Effector memory CD4-positive, alpha-beta T cell (primary cell): Measurements from ENCODE around the gene CABP5.

ENCODE experiments used
- DNase-seq, 3 donors: peaks; one replicate each; pipeline ENCODE4 v3.0.0-alpha.2; 2020
- H3K27ac ChIP-seq: 2 replicates; pipeline ENCODE4 v1.7.0; 2013; ENCODE audit warnings: mild to moderate bottlenecking, low read length, moderate library complexity; ENCODE audit not compliant: insufficient read depth, poor library complexity, severe bottlenecking
- H3K27me3 ChIP-seq: replicated peaks from 2 replicates; pipeline ENCODE4 v1.7.0; 2013; ENCODE audit warnings: mild to moderate bottlenecking, low read length; ENCODE audit not compliant: insufficient read depth, control insufficient read depth, poor library complexity, severe bottlenecking
- H3K36me3 ChIP-seq: 2 replicates; pipeline ENCODE4 v1.7.0; 2013; ENCODE audit warnings: mild to moderate bottlenecking, low read length, moderate library complexity; ENCODE audit not compliant: control insufficient read depth, insufficient read depth
- H3K4me1 ChIP-seq: 2 replicates; pipeline ENCODE4 v1.7.0; 2013; ENCODE audit warnings: low read length, mild to moderate bottlenecking; ENCODE audit not compliant: control insufficient read depth, insufficient read depth, poor library complexity, severe bottlenecking
- H3K4me3 ChIP-seq: 2 replicates; pipeline ENCODE4 v1.7.0; 2013; ENCODE audit warnings: low read length, low read depth, mild to moderate bottlenecking; ENCODE audit not compliant: insufficient read depth, poor library complexity, severe bottlenecking
- H3K9me3 ChIP-seq: 2 replicates; pipeline ENCODE4 v1.7.0; 2013; ENCODE audit warnings: mild to moderate bottlenecking, low read length, moderate library complexity; ENCODE audit not compliant: control insufficient read depth

CABP5 gene

DNA sequence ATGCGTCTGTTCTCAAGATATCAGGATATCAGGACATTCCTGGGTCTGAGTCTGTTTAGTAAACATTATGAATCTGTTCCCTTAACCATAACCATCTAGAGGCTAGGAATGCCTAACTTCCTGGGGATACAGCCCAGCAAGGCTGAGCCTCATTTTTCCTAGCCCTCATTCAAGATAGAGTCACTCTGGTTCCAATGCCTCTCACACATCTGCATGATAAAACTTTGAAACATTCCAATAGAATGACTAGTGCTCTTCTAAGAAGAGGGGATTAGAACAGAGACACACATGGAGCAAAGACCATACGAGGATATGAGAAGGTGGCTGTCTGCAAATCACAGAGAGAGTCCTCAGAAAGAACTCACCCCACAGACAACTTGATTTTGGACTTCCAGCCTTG lies 20.6 kb upstream of the CABP5 start:
- Histone ChIP-seq H3K4me1 (no peaks in the 10 kb centered on the region), H3K36me3 (no peaks in the 10 kb centered on the region), H3K9me3 (no peaks in the 10 kb centered on the region), H3K27ac (no peak overlapping the region), H3K27me3 (no peaks in the 10 kb centered on the region), H3K4me3 (no peak overlapping the region)
- no peak for DNase-seq

GRCh38 chr19:48061401-48062344 lies 17.8 kb upstream of the CABP5 start:
- Histone ChIP-seq H3K36me3 (no peaks in the 10 kb centered on the region), H3K27ac (no peak overlapping the region), H3K27me3 (no peaks in the 10 kb centered on the region), H3K4me1 (no peaks in the 10 kb centered on the region), H3K4me3 (no peak overlapping the region), H3K9me3 (no peaks in the 10 kb centered on the region)
- no peak for DNase-seq

DNA sequence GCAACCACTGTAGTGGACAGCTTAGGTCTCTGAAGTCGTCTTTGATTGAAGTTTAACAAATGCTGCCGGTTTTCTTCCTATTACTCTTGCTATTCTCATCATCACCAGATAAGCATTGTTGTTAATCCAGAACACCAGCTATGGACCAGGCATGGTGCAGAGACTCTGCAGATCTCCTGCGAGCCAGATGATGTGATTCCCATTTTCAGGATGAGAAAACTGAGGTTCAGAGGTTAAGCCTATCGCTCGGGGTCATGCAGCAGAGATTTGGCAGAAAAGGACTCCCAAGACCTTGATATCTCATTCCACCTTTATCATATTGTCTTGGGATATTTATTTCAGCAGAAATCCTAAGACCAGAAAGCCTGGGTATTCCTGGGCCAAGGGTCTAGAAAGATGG lies 16.5 kb upstream of the CABP5 start:
- H3K36me3 ChIP-seq = no peaks in the 10 kb centered on the region
- H3K9me3 ChIP-seq = no peaks in the 10 kb centered on the region
- H3K27ac ChIP-seq = no peak overlapping the region
- DNase-seq = no peak
- H3K27me3 ChIP-seq = no peaks in the 10 kb centered on the region
- H3K4me1 ChIP-seq = no peaks in the 10 kb centered on the region
- no peak overlapping the region for H3K4me3 ChIP-seq

- no peak for DNase-seq
- H3K36me3 ChIP-seq = no peaks in the 10 kb centered on the region
- H3K4me3 ChIP-seq = no peak overlapping the region
- no peaks in the 10 kb centered on the region for H3K27me3 ChIP-seq
- H3K4me1 ChIP-seq = no peaks in the 10 kb centered on the region
- no peaks in the 10 kb centered on the region for H3K9me3 ChIP-seq
- no peak overlapping the region for H3K27ac ChIP-seq
Measured at GRCh38 chr19:48059331-48059730, 15.5 kb upstream of the CABP5 start.

DNA sequence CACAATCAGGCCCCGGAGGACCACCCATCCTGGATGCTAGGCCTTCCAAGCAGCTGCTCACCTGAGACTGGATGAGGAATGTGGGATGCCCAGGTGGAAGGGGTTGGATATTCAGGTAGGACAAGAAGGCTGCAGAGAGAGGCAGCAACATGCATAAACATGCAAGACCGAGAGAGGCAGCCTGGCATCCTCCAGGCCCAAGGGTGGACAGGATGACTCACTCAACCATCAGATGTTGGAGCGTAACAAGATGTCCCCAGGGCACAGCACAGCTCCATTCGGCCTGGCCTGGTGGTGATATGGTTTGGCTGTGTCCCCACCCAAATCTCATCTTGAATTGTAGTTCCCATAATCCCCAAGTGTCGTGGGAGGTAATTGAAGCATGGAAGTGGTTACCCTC lies 10.0 kb upstream of the CABP5 start:
- H3K4me1 ChIP-seq = no peaks in the 10 kb centered on the region
- H3K27me3 ChIP-seq = no peaks in the 10 kb centered on the region
- H3K4me3 ChIP-seq = no peak overlapping the region
- no peak overlapping the region for H3K27ac ChIP-seq
- H3K9me3 ChIP-seq = no peaks in the 10 kb centered on the region
- no peak for DNase-seq
- H3K36me3 ChIP-seq = no peaks in the 10 kb centered on the region

DNA sequence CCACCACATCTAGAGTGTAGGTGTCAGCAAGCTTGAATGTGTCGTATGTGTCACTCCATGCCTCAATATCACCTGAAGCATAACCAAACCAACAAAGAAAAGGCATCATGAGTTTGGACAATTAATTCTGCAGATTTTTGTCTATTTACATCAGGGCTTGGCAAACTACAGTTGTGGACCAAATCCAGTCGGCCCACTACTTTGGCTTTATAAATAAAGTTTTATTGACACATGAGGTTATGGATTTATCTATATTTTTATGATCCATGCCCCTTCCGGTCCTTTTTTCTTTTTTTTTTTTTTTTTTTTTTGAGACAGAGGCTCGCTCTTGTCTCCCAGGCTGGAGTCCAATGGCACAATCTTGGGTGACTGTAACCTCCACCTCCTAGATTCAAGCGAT lies 9.2 kb upstream of the CABP5 start:
- Histone ChIP-seq H3K9me3 (no peaks in the 10 kb centered on the region), H3K4me1 (no peaks in the 10 kb centered on the region), H3K27ac (no peak overlapping the region), H3K36me3 (no peaks in the 10 kb centered on the region), H3K27me3 (no peaks in the 10 kb centered on the region), H3K4me3 (no peak overlapping the region)
- DNase-seq = no peak

DNA sequence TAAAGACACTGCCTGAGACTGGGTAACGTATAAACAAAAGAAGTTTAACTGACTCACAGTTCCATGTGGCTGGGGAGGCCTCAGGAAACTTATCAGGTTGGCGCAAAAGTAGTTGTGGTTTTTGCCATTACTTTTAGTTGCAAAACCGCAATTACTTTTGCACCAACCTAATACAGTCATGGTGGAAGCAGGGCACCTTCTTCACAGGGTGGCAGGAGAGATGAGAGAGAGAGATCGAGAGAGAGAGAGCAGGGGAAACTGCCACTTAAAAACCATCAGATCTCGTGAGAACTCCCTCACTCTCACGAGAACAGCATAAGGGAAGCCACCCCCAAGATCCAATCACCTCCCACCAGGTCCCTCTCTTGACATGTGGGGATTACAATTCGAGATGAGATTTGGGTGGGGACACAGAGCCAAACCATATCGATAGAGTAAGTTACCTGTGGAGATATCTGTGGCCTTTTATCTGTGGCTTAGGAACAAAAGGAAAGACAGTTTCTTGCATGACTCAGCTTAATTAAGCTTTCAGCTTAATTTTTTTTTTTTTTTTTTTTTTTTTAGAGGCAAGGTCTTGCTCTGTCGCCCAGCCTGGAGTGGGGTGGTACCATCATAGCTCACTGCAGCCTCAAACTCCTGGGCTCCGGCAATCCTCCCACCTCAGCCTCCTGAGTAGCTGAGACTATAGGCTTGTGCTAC lies 7.6 kb upstream of the CABP5 start:
- DNase-seq = no peak
- H3K27ac ChIP-seq = no peak overlapping the region
- H3K9me3 ChIP-seq = no peaks in the 10 kb centered on the region
- H3K4me1 ChIP-seq = no peaks in the 10 kb centered on the region
- no peak overlapping the region for H3K4me3 ChIP-seq
- no peaks in the 10 kb centered on the region for H3K27me3 ChIP-seq
- no peaks in the 10 kb centered on the region for H3K36me3 ChIP-seq

DNA sequence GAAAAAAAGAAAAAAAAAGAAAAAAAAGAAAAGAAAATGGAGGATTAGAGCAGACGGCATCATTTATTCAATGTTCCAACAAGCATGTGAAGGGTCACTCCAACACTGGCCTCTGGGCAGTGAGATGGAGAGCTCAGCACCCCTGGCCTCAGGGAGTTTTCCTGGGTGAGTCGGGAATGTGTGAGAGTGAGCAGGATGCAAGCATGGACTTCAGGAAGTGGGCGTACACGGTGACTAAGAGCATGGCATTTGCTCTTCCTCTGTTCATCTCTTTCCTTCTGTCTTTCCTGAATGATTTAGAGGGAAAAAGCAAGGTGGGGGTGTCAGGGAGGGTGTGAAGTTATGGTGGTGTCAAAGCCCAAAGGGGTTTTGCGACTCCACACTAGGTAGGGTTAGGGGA lies 682 bp upstream of the CABP5 start:
- no peaks in the 10 kb centered on the region for H3K27me3 ChIP-seq
- no peaks in the 10 kb centered on the region for H3K4me1 ChIP-seq
- DNase-seq = no peak
- H3K27ac ChIP-seq = no peak overlapping the region
- no peak overlapping the region for H3K4me3 ChIP-seq
- no peaks in the 10 kb centered on the region for H3K9me3 ChIP-seq
- no peaks in the 10 kb centered on the region for H3K36me3 ChIP-seq

DNA sequence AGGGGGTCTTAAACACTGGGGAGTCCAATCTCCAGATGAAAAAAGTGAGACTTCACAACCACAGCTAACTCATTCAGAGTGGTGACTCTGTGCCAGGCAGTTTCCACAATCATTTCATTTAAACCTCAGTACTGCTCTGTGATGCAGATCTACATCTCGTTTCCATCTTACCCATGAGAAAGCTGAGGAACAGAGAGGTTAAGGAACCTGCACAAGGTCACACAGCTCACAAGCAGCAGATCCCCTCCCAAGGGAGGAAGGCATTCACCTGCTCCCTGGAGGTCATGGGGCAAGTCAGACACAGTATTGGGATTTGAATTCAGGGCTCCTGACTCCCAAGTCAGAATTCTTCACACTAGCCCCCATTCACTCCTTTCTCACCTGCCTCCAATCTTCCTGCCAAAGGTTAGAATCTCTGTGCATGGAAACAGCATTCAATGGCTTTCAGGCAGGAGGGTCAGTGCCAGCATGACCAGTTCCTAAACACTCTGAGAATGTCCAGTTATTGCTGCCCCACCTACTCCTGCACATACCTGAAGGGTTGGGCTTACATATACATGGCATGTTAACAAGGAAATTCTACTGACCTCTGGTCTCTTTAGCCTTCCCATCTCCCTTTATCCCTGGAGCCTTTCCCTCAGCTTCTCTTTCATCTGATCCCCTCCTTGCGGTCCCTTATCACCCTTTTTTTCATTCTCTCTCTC lies 1.9 kb downstream of the CABP5 start:
- DNase-seq = no peak
- Histone ChIP-seq H3K4me3 (no peak overlapping the region), H3K36me3 (no peaks in the 10 kb centered on the region), H3K27ac (no peak overlapping the region), H3K27me3 (no peaks in the 10 kb centered on the region), H3K9me3 (no peaks in the 10 kb centered on the region), H3K4me1 (no peaks in the 10 kb centered on the region)

DNA sequence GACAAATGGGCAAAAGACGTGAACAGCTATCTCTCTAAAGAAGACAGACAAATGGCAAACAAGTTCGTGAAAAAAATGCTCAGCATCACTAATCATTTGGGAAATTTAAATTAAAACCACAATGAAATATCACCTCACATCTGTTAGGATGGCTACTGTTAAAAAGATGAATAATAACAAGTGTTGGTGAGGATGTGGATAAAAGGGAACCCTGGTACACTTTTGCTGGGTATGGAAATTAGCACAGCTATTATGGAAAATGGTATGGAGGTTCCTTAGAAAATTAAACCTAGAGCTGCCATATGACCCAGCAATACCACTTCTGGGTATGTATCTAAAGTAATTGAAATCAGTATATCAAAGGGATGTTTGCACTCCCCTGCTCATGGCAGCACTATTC lies 7.1 kb downstream of the CABP5 start:
- Histone ChIP-seq H3K4me1 (no peaks in the 10 kb centered on the region), H3K9me3 (peaks cover 5% of the 10 kb centered on the region), H3K27ac (no peak overlapping the region), H3K4me3 (no peak overlapping the region), H3K27me3 (no peaks in the 10 kb centered on the region), H3K36me3 (no peaks in the 10 kb centered on the region)
- no peak for DNase-seq
